BE2C (cell line): ENCODE measurements around the gene ERCC6L.
A peak's percentile ranks its signal among the peaks of the same experiment; 100 is the strongest.

Source experiments
- DNase-seq: peaks from one replicate; pipeline ENCODE4 v3.0.0-alpha.2; 2020
- H3K27me3 ChIP-seq: fragments of 250-450 bp; sonication (Bioruptor Pico); 2 replicates; pipeline ENCODE4 v1.5.1; 2020; ENCODE audit warnings: mild to moderate bottlenecking
- H3K36me3 ChIP-seq: fragments of 250-450 bp; sonication (Bioruptor Pico); 2 replicates; pipeline ENCODE4 v1.5.1; 2020; ENCODE audit warnings: mild to moderate bottlenecking
- H3K4me1 ChIP-seq: fragments of 250-450 bp; sonication (Bioruptor Pico); 2 replicates; pipeline ENCODE4 v1.5.1; 2020
- H3K4me3 ChIP-seq: 2 replicates; pipeline ENCODE4 v1.5.1; 2011; ENCODE audit warnings: low read depth, low read length
- H3K9me3 ChIP-seq: fragments of 250-450 bp; sonication (Bioruptor Pico); 2 replicates; pipeline ENCODE4 v1.5.1; 2020
- CTCF ChIP-seq: IDR thresholded peaks from 2 replicates; pipeline ENCODE4 v1.5.1; 2012; ENCODE audit warnings: mild to moderate bottlenecking, low read depth, low read length

The ERCC6L gene

DNA sequence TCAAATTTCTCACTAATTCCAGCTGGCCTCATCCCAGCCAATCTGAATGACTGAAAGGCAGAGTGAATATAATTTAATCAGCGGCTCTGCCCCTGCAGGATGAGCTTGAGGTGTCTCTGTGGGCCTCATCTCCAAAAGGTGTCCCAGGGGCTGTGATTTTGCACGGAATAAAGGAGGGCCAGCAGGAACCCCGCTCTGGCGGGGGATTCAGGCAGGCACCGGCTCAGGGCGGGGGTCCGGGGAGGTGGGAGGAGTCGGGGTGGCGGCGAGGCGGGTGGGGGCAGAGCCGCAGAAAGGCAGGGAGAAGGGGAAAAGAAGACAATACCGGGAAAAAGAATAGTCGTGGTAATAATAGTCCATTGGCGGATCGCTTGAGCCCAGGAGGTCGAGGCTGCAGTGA is 16.0 kb upstream of the ERCC6L start:
- no peak for TF ChIP-seq CTCF
- no peaks in the 10 kb centered on the region for H3K4me1 ChIP-seq
- no peak for DNase-seq
- no peaks in the 10 kb centered on the region for H3K36me3 ChIP-seq
- H3K4me3 ChIP-seq: no peak overlapping the region
- H3K27me3 ChIP-seq: no peaks in the 10 kb centered on the region
- H3K9me3 ChIP-seq: no peaks in the 10 kb centered on the region

DNA sequence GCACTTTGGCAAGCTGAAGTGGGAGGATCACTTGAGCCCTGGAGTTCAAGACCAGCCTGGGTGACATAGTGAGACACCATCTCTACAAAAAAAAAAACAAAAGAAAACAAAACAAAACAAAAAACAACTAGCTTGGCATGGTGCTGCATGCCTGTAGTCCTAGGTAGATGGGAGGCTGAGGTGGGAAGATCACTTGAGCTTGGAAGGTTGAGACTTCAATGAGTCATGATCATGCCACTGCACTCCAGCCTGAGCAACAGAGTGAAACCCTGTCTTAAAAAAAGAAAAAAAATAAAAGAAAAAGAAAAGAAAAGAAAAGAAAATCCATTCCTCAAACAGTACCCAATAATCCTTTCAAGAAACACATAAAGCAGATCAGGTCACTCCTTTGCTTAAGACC is 14.9 kb upstream of the ERCC6L start:
- Histone ChIP-seq H3K27me3 (no peaks in the 10 kb centered on the region), H3K9me3 (no peaks in the 10 kb centered on the region), H3K4me1 (no peaks in the 10 kb centered on the region), H3K36me3 (no peaks in the 10 kb centered on the region), H3K4me3 (no peak overlapping the region)
- DNase-seq: no peak
- no peak for TF ChIP-seq CTCF

DNA sequence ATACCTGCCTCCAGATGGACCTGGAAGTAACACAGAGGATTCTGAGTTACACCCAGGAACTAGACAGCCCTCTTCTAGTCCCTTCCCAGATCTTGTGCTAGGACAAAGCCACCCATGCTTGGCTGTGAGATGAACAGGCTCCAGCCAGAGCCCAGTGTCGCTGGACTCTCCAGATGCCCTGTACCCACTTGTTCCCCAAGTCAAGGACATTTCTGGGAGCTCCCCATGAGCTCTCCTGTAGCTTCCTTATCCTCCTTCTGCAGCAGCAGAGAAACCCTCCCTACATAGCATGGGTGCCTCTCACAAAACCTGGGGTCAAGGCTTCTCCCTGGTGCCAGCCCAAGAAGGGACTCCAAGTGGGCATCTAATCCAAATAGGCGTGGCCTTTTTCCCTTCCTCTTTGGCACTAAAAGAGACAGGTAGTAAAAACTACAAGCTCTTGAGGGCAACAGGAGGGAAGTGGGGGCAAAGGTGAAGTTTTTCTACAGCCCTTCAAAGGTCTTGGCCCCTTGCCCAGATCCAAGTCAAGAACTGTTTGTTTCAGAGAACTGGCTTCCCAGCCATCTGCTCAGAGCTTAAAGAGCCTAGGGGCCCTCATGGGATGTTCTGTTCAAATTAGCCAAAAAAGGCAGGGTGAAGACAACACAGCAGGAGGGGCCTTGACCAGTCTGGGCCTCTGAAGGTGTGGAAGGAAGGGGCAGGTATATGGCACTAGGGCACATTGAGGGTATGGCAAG is 8.5 kb upstream of the ERCC6L start:
- peak; percentile 14 for DNase-seq
- no peaks in the 10 kb centered on the region for H3K9me3 ChIP-seq
- H3K27me3 ChIP-seq: no peaks in the 10 kb centered on the region
- H3K4me1 ChIP-seq: no peaks in the 10 kb centered on the region
- no peak for TF ChIP-seq CTCF
- no peak overlapping the region for H3K4me3 ChIP-seq
- no peaks in the 10 kb centered on the region for H3K36me3 ChIP-seq

GRCh38 chrX:72245461-72246089 is 6.7 kb upstream of the ERCC6L start:
- peak; percentile 74 for TF ChIP-seq CTCF
- DNase-seq: peak; percentile 66
- no peaks in the 10 kb centered on the region for H3K36me3 ChIP-seq
- no peaks in the 10 kb centered on the region for H3K4me1 ChIP-seq
- H3K9me3 ChIP-seq: no peaks in the 10 kb centered on the region
- no peak overlapping the region for H3K4me3 ChIP-seq
- H3K27me3 ChIP-seq: no peaks in the 10 kb centered on the region

GRCh38 chrX:72243472-72243871 is 4.6 kb upstream of the ERCC6L start:
- DNase-seq: no peak
- TF ChIP-seq CTCF: no peak
- no peaks in the 10 kb centered on the region for H3K9me3 ChIP-seq
- no peaks in the 10 kb centered on the region for H3K27me3 ChIP-seq
- H3K4me3 ChIP-seq: no peak overlapping the region
- no peaks in the 10 kb centered on the region for H3K4me1 ChIP-seq
- H3K36me3 ChIP-seq: no peaks in the 10 kb centered on the region

GRCh38 chrX:72240976-72241375 is 2.1 kb upstream of the ERCC6L start:
- Histone ChIP-seq H3K36me3 (no peaks in the 10 kb centered on the region), H3K27me3 (no peaks in the 10 kb centered on the region), H3K4me3 (no peak overlapping the region), H3K9me3 (no peaks in the 10 kb centered on the region), H3K4me1 (no peaks in the 10 kb centered on the region)
- no peak for TF ChIP-seq CTCF
- no peak for DNase-seq
